ENCODE data around the gene SLITRK6.

DNA sequence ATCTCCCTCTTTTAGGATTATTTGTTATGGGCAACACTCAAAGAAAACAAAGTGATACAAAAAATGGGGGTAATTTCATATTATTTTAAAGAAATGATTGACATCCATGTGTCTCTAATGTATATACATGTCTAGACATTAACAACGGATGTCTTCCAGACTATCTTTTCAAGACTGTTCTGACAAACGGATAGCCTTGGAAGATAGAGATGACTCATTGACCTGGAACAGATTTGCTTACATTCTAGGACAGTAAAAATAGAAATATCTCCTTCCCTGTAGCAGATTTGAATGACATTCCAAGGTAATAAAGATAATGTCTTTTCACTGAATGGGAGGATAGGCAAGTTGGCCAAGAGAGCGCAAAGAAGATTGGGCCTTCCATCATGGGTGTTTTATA, 26.2 kb upstream of the SLITRK6 start:
- TF ChIP-seq, protein P1, sequence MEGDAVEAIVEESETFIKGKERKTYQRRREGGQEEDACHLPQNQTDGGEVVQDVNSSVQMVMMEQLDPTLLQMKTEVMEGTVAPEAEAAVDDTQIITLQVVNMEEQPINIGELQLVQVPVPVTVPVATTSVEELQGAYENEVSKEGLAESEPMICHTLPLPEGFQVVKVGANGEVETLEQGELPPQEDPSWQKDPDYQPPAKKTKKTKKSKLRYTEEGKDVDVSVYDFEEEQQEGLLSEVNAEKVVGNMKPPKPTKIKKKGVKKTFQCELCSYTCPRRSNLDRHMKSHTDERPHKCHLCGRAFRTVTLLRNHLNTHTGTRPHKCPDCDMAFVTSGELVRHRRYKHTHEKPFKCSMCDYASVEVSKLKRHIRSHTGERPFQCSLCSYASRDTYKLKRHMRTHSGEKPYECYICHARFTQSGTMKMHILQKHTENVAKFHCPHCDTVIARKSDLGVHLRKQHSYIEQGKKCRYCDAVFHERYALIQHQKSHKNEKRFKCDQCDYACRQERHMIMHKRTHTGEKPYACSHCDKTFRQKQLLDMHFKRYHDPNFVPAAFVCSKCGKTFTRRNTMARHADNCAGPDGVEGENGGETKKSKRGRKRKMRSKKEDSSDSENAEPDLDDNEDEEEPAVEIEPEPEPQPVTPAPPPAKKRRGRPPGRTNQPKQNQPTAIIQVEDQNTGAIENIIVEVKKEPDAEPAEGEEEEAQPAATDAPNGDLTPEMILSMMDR (IDR thresholded peaks at IDR 0.05; ENCODE audit: insufficient read depth, low read length): no peak
- TF ChIP-seq GABPA (IDR thresholded peaks at IDR 0.05; ENCODE audit: low read depth): no peak
- TF ChIP-seq POLR2AphosphoS5 (IDR thresholded peaks at IDR 0.05; ENCODE audit: low read depth): no peak
- no peak for TF ChIP-seq REST (IDR thresholded peaks at IDR 0.05; ENCODE audit: insufficient replicate concordance, low read depth)
